Breast epithelium (tissue), 4 donors: Measurements from ENCODE around the gene TMEM121. TPM values are rescaled to one million over a fixed set of nuclear protein-coding genes. Genes with fewer than 3 reads are reported as not detected.
A peak's percentile ranks its signal among the peaks of the same experiment; 100 is the strongest.

Experiments used
- DNase-seq, 2 donors: peaks; one replicate each; pipeline ENCODE4 v3.0.0-alpha.2; 2019; ENCODE audit warnings: low spot score in 2 of 2
- H3K27ac ChIP-seq, 2 donors: fragments of 200-600 bp; sonication (generic) in 1 of 2; one replicate each; pipeline ENCODE4 v1.5.1; 2016 to 2019; ENCODE audit warnings: mild to moderate bottlenecking in 1 of 2
- H3K27me3 ChIP-seq, 2 donors: fragments of 200-600 bp; sonication (generic) in 1 of 2; one replicate each; pipeline versions ENCODE4 v1.5.1 to v1.6.0; 2017 to 2019; ENCODE audit warnings: control low read depth in 1 of 2, mild to moderate bottlenecking in 1 of 2
- H3K36me3 ChIP-seq: fragments of 200-600 bp; one replicate; pipeline ENCODE4 v1.5.1; 2019
- H3K4me1 ChIP-seq, 2 donors: fragments of 200-600 bp; sonication (generic); one replicate each; pipeline ENCODE4 v1.5.1; 2016 to 2019; ENCODE audit warnings: control low read depth in 1 of 2
- H3K4me3 ChIP-seq, 3 donors: fragments of 200-600 bp; sonication (generic); 1 replicate in 2 of 3; 2 replicates in 1 of 3; pipeline ENCODE4 v1.5.1; 2016 to 2019; ENCODE audit warnings: mild to moderate bottlenecking in 3 of 3, moderate library complexity in 2 of 3
- H3K9me3 ChIP-seq, 2 donors: fragments of 200-600 bp; sonication (generic) in 1 of 2; one replicate each; pipeline ENCODE4 v1.5.1; 2016 to 2019; ENCODE audit warnings: control low read depth in 1 of 2
- POLR2A ChIP-seq: fragments of 450-650 bp; IDR thresholded peaks from one replicate; pipeline ENCODE4 v1.6.1; 2016; ENCODE audit warnings: antibody characterized with exemption, mild to moderate bottlenecking, moderate library complexity
- POLR2AphosphoS5 ChIP-seq, 3 donors: sonication (generic); formaldehyde crosslinking; IDR thresholded peaks; one replicate each; pipeline ENCODE4 v1.6.1; 2017; ENCODE audit warnings: antibody characterized with exemption in 3 of 3
- intact Hi-C: fragments of 100-400 bp; cut with DNase I; formaldehyde crosslinking; loops from one replicate; pipeline ENCODE4 v1.15.1; 2023; ENCODE audit warnings: low total_unique reads
- total RNA-seq, 3 donors: library from RNA; depleted of rRNA; stranded (reverse); fragments of >200 nt; gene quantifications; one replicate each; pipeline ENCODE4 v1.1.0, GENCODE V29; 2016
- TF ChIP-seq, protein P1 (sequence below), 3 donors: fragments of 450-650 bp; IDR thresholded peaks; one replicate each; pipeline ENCODE4 v1.5.1; 2016 to 2017; ENCODE audit warnings: antibody characterized with exemption in 3 of 3, mild to moderate bottlenecking in 3 of 3, moderate library complexity in 3 of 3

TMEM121 gene
- total RNA-seq, 3 donors from 2014 or later = 2.4 to 9.2 (median 9.2) TPM

DNA sequence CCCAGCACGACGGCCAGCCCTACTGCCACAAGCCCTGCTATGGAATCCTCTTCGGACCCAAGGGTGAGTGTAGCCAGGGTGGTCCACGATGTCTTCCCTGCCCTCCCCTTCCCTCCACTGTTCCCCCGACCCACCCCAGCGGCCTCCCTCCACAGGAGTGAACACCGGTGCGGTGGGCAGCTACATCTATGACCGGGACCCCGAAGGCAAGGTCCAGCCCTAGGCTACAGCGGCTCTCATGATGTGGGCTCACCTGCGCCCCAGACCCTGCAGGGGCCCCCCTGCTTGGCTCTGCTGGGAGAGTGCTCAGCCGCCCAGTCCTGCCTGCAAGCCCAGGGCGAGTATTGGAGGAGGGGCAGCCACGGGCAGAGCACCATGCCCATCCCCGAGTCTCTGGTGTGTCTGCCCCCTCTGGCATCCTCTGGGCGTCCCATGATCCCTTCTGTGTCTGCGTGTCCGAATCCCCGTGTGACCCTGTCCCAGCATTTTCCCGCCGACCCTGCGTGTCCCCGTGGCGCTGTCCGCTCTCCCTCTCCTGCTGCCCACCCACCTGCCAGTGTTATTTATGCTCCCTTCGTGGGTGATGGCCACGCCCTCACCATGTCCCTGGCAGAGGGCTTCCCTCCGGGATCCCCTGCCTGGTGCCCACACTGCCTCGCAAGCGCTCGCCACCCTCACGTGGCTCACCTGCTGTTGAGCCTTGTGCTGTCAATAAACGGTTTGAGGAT is 46.8 kb upstream of the TMEM121 start:
- H3K4me1 ChIP-seq = peaks cover 42 to 53% of the 10 kb centered on the region in 2 donors
- no peaks in the 10 kb centered on the region for H3K27me3 ChIP-seq
- H3K36me3 ChIP-seq = no peaks in the 10 kb centered on the region
- TF ChIP-seq POLR2A (no peak), POLR2AphosphoS5 (IDR thresholded peaks at IDR 0.05) (no peak)
- TF ChIP-seq, protein P1, sequence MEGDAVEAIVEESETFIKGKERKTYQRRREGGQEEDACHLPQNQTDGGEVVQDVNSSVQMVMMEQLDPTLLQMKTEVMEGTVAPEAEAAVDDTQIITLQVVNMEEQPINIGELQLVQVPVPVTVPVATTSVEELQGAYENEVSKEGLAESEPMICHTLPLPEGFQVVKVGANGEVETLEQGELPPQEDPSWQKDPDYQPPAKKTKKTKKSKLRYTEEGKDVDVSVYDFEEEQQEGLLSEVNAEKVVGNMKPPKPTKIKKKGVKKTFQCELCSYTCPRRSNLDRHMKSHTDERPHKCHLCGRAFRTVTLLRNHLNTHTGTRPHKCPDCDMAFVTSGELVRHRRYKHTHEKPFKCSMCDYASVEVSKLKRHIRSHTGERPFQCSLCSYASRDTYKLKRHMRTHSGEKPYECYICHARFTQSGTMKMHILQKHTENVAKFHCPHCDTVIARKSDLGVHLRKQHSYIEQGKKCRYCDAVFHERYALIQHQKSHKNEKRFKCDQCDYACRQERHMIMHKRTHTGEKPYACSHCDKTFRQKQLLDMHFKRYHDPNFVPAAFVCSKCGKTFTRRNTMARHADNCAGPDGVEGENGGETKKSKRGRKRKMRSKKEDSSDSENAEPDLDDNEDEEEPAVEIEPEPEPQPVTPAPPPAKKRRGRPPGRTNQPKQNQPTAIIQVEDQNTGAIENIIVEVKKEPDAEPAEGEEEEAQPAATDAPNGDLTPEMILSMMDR (IDR thresholded peaks at IDR 0.05) = no peak
- intact Hi-C loops = no loop called here
- no peak for DNase-seq
- H3K9me3 ChIP-seq = no peaks in the 10 kb centered on the region
- H3K4me3 ChIP-seq = no peak overlapping the region
- peak overlapping the region; percentile 99 to 100 for H3K27ac ChIP-seq

GRCh38 chr14:105480199-105480746 is 46.1 kb upstream of the TMEM121 start:
- peak overlapping the region in 1 of 3 donors; percentile 67 for H3K4me3 ChIP-seq
- peaks cover 37 to 57% of the 10 kb centered on the region in 2 donors for H3K4me1 ChIP-seq
- no peak for TF ChIP-seq POLR2A
- no peak for TF ChIP-seq POLR2AphosphoS5 (IDR thresholded peaks at IDR 0.05)
- TF ChIP-seq, protein P1 (IDR thresholded peaks at IDR 0.05) = no peak
- peak overlapping the region; percentile 99 to 100 for H3K27ac ChIP-seq
- no peaks in the 10 kb centered on the region for H3K27me3 ChIP-seq
- intact Hi-C loops = no loop called here
- no peaks in the 10 kb centered on the region for H3K36me3 ChIP-seq
- no peaks in the 10 kb centered on the region for H3K9me3 ChIP-seq
- DNase-seq = no peak

DNA sequence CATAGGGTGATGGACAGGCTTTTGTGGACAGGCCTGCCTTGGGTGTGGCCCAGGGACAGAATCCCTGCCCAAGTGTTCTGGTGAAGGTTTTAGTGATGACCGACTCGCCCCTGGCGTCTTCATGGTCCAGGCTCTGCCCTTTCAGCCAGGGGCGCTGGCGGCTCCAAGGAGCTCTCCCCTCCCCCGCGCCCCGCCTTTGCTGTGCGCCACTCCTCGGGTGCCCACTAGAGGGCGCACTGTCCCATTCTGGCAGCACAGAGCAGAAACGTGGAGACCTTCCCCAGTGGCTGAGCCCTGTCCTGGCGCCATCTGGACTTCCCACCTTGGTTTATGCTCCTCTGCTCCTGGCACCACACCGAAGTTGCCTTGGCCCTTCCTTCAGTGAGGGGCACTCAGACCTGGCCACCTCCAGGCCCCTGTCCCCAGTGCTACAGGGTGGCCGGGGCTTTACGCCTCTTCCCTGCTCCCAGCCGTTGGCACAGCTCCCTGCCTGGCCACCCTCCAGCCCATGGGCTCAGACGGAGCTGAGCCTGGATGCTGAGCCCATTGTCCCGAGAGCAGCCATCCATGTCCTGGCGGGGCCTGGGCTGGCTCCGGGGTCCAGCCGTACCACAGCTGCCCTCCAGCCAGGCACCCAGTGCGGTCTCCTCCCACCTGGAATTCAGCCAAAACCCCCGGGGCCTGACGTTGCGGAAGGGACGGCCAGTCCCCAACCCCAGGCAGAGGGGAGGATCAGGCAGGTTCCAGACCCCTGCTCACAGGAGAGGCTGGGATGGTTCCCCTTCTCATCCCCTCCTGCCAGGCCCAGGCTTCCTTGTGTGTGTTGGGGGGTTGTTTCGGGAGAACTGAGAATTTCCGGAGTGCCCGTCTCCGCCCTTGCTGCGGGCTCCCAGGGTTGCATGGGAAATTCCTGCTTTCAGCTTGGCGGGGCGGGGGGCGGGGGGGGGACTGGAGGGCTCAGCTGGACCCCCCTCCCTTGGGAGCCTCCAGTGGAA is 45.3 kb upstream of the TMEM121 start:
- no peaks in the 10 kb centered on the region for H3K9me3 ChIP-seq
- peak; percentile 85 to 93 for DNase-seq
- H3K4me1 ChIP-seq = peaks cover 37 to 54% of the 10 kb centered on the region in 2 donors
- H3K36me3 ChIP-seq = no peaks in the 10 kb centered on the region
- H3K27ac ChIP-seq = peak overlapping the region; percentile 99 to 100
- peak overlapping the region; percentile 41 to 67 (median 41) for H3K4me3 ChIP-seq
- no peaks in the 10 kb centered on the region for H3K27me3 ChIP-seq
- TF ChIP-seq POLR2AphosphoS5 (IDR thresholded peaks at IDR 0.05) (peak; percentile 72 to 82 (median 78)), POLR2A (no peak)
- TF ChIP-seq, protein P1 (IDR thresholded peaks at IDR 0.05) = peak; percentile 99 to 100 (median 99)
- intact Hi-C loops = no loop called here

DNA sequence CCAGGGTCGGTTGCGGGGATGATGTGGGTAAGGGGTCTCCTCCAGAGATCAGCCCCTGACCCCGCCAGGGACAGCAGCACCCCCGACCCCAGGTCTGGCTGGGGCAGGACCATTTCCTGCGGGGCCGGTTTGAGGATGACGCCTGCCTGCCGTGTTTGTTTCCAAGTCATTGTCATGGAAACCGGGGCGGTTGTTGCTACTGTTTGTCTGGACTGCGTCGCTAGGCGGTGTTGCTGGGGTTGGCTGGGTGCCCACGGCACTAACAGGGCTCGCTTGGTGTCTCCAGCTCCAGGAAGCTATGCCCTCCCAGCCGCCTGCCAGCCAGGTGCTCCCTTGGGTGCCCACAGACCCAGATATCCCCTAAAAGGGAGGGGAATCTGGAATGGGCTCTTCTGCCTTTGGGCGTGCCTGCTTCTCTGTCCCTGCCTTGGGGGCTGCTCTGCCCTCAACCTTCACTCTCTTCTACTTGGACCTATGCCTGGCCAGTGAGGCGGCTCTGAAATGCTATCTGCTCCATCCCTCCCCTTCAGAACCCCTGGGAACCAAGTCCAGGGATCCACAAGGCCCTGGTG is 44.4 kb upstream of the TMEM121 start:
- TF ChIP-seq POLR2A (no peak), POLR2AphosphoS5 (IDR thresholded peaks at IDR 0.05) (peak; percentile 81 to 94 (median 89))
- TF ChIP-seq, protein P1 (IDR thresholded peaks at IDR 0.05) = peak in 1 of 3 donors; percentile 23
- H3K4me3 ChIP-seq = peak overlapping the region; percentile 41 to 67 (median 41)
- peaks cover 37 to 46% of the 10 kb centered on the region in 2 donors for H3K4me1 ChIP-seq
- peak; percentile 97 to 98 for DNase-seq
- intact Hi-C loops = no loop called here
- H3K9me3 ChIP-seq = no peaks in the 10 kb centered on the region
- H3K27me3 ChIP-seq = no peaks in the 10 kb centered on the region
- H3K36me3 ChIP-seq = no peaks in the 10 kb centered on the region
- peak overlapping the region; percentile 99 to 100 for H3K27ac ChIP-seq
